ENCODE results near the gene MAP4K1.

Gene MAP4K1

DNA sequence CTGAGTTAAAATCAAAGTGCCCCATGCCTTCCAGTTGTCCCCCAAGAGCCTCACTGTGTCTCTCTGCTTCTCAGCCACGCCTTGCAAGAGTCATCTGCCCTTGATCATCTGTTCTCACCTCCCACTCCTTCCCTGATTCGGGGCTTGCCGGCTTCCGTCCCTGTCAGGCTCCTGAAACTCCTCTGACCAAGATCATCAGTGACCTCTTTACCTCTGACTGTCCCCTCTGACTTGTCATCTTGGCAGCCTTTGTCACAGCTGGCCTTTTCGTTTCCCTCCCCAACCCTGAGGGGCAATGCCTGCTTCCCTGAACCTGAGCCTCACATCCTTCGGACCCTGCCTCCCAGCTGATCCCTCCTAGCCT is 66.3 kb downstream of the MAP4K1 start:
- Histone ChIP-seq H2AK5ac (ENCODE audit: low read length, severe bottlenecking) (no peak overlapping the region), H3K14ac (ENCODE audit: low read length in 2 of 2) (no peak overlapping the region), H2BK120ac (ENCODE audit: low read depth, low read length) (no peak overlapping the region), H2BK5ac (ENCODE audit: low read depth, low read length, poor library complexity, severe bottlenecking) (no peak overlapping the region), H3K18ac (ENCODE audit: low read depth in 1 of 2, low read length in 2 of 2) (no peak overlapping the region), H3K79me1 (replicated peaks; ENCODE audit: low read length, poor library complexity, severe bottlenecking) (no peaks in the 10 kb centered on the region), H3K4me3 (ENCODE audit: insufficient read depth in 1 of 2, low read depth in 1 of 2, low read length in 2 of 2) (no peak overlapping the region), H3K27me3 (ENCODE audit: control insufficient read depth in 1 of 2, insufficient read depth in 1 of 2, low read length in 2 of 2) (peaks cover 10 to 24% of the 10 kb centered on the region in 2 experiments), H3K4me2 (ENCODE audit: low read length, poor library complexity, severe bottlenecking) (no peak overlapping the region), H4K91ac (ENCODE audit: low read length) (no peak overlapping the region), H3K23ac (ENCODE audit: low read length in 2 of 2) (no peak overlapping the region), H3K4me1 (ENCODE audit: control insufficient read depth, insufficient read depth, low read depth, low read length) (peaks cover 2% of the 10 kb centered on the region), H3K9me3 (ENCODE audit: control insufficient read depth, low read length) (no peaks in the 10 kb centered on the region), H3K27ac (ENCODE audit: low read length, poor library complexity, severe bottlenecking) (no peak overlapping the region), H4K8ac (ENCODE audit: low read length) (no peak overlapping the region), H2BK15ac (ENCODE audit: low read depth, poor library complexity, severe bottlenecking) (no peak overlapping the region), H3K36me3 (ENCODE audit: control insufficient read depth in 1 of 2, insufficient read depth in 2 of 2, low read depth in 1 of 2, low read length in 2 of 2) (no peaks in the 10 kb centered on the region), H2BK12ac (ENCODE audit: low read length in 2 of 2) (no peak overlapping the region), H3K4ac (ENCODE audit: low read depth in 1 of 2, low read length in 2 of 2) (no peak overlapping the region), H3K9ac (ENCODE audit: low read length) (no peak overlapping the region), H2AFZ (ENCODE audit: low read depth, low read length) (no peak overlapping the region)
- DNase-seq, result no peak
- WGBS, result 81% methylated on average over 6 of the region's 6 CpGs

DNA sequence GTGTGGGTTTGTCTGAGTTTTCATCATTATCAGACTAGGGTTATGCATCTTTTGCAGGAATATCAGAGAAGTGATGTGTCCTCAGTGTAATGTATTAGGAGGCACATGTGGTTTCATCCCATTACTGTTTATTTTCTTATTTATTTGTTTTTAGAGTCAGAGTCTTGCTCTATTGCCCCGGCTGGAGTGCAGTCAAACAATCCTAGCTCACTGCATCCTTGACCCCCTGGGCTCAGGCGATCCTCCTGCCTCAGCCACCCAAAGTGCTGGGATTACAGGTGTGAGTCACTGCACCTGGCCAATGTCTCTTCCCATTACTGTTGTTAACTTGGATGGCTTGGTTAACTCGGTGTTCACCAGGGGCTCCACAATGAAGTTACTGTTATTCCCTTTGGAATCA is 67.4 kb downstream of the MAP4K1 start:
- Histone ChIP-seq H3K27ac (ENCODE audit: low read length, poor library complexity, severe bottlenecking) (no peak overlapping the region), H2BK15ac (ENCODE audit: low read depth, poor library complexity, severe bottlenecking) (no peak overlapping the region), H3K79me1 (replicated peaks; ENCODE audit: low read length, poor library complexity, severe bottlenecking) (no peaks in the 10 kb centered on the region), H4K91ac (ENCODE audit: low read length) (no peak overlapping the region), H3K9me3 (ENCODE audit: control insufficient read depth, low read length) (no peaks in the 10 kb centered on the region), H3K27me3 (ENCODE audit: control insufficient read depth in 1 of 2, insufficient read depth in 1 of 2, low read length in 2 of 2) (peaks cover 10 to 20% of the 10 kb centered on the region in 2 experiments), H2AK5ac (ENCODE audit: low read length, severe bottlenecking) (no peak overlapping the region), H3K4me3 (ENCODE audit: insufficient read depth in 1 of 2, low read depth in 1 of 2, low read length in 2 of 2) (no peak overlapping the region), H3K14ac (ENCODE audit: low read length in 2 of 2) (no peak overlapping the region), H3K4ac (ENCODE audit: low read depth in 1 of 2, low read length in 2 of 2) (no peak overlapping the region), H4K8ac (ENCODE audit: low read length) (no peak overlapping the region), H2BK12ac (ENCODE audit: low read length in 2 of 2) (no peak overlapping the region), H3K4me1 (ENCODE audit: control insufficient read depth, insufficient read depth, low read depth, low read length) (peaks cover 2% of the 10 kb centered on the region), H3K36me3 (ENCODE audit: control insufficient read depth in 1 of 2, insufficient read depth in 2 of 2, low read depth in 1 of 2, low read length in 2 of 2) (no peaks in the 10 kb centered on the region), H3K4me2 (ENCODE audit: low read length, poor library complexity, severe bottlenecking) (no peak overlapping the region), H2BK120ac (ENCODE audit: low read depth, low read length) (no peak overlapping the region), H3K18ac (ENCODE audit: low read depth in 1 of 2, low read length in 2 of 2) (no peak overlapping the region), H3K9ac (ENCODE audit: low read length) (no peak overlapping the region), H2BK5ac (ENCODE audit: low read depth, low read length, poor library complexity, severe bottlenecking) (no peak overlapping the region), H3K23ac (ENCODE audit: low read length in 2 of 2) (no peak overlapping the region), H2AFZ (ENCODE audit: low read depth, low read length) (no peak overlapping the region)
- 82% methylated on average over 3 of the region's 3 CpGs for WGBS
- no peak for DNase-seq

DNA sequence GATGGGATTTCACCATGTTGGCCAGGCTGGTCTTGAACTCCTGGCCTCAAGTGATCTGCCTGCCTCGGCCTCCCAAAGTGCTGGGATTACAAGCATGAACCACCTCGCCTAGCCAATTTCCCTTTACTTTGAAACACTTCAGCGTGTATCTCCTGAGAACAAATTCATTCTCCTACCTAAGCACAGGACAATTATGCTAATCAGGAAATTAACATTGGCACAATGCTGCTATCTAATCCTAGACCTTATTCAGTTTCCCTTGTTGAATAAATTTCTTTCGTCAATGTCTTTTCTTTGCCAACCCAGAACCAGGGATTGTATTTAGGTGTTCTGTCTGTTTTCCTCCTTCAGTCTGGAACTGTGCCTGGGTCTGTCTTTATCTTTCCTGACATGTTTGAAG is 67.8 kb downstream of the MAP4K1 start:
- no peak overlapping the region for H2BK5ac ChIP-seq (ENCODE audit: low read depth, low read length, poor library complexity, severe bottlenecking)
- no peak overlapping the region for H4K8ac ChIP-seq (ENCODE audit: low read length)
- no peaks in the 10 kb centered on the region for H3K9me3 ChIP-seq (ENCODE audit: control insufficient read depth, low read length)
- H2BK12ac ChIP-seq (ENCODE audit: low read length in 2 of 2), result no peak overlapping the region
- H4K91ac ChIP-seq (ENCODE audit: low read length), result no peak overlapping the region
- 75% methylated on average over 4 of the region's 4 CpGs for WGBS
- DNase-seq, result no peak
- no peak overlapping the region for H3K4me3 ChIP-seq (ENCODE audit: insufficient read depth in 1 of 2, low read depth in 1 of 2, low read length in 2 of 2)
- no peak overlapping the region for H2BK15ac ChIP-seq (ENCODE audit: low read depth, poor library complexity, severe bottlenecking)
- no peaks in the 10 kb centered on the region for H3K36me3 ChIP-seq (ENCODE audit: control insufficient read depth in 1 of 2, insufficient read depth in 2 of 2, low read depth in 1 of 2, low read length in 2 of 2)
- H2AFZ ChIP-seq (ENCODE audit: low read depth, low read length), result no peak overlapping the region
- H3K14ac ChIP-seq (ENCODE audit: low read length in 2 of 2), result no peak overlapping the region
- H3K27me3 ChIP-seq (ENCODE audit: control insufficient read depth in 1 of 2, insufficient read depth in 1 of 2, low read length in 2 of 2), result peaks cover 10 to 18% of the 10 kb centered on the region in 2 experiments
- H3K23ac ChIP-seq (ENCODE audit: low read length in 2 of 2), result no peak overlapping the region
- no peak overlapping the region for H3K9ac ChIP-seq (ENCODE audit: low read length)
- H2BK120ac ChIP-seq (ENCODE audit: low read depth, low read length), result no peak overlapping the region
- no peak overlapping the region for H3K27ac ChIP-seq (ENCODE audit: low read length, poor library complexity, severe bottlenecking)
- H2AK5ac ChIP-seq (ENCODE audit: low read length, severe bottlenecking), result no peak overlapping the region
- H3K4me2 ChIP-seq (ENCODE audit: low read length, poor library complexity, severe bottlenecking), result no peak overlapping the region
- H3K18ac ChIP-seq (ENCODE audit: low read depth in 1 of 2, low read length in 2 of 2), result no peak overlapping the region
- no peak overlapping the region for H3K4ac ChIP-seq (ENCODE audit: low read depth in 1 of 2, low read length in 2 of 2)
- H3K79me1 ChIP-seq (replicated peaks; ENCODE audit: low read length, poor library complexity, severe bottlenecking), result no peaks in the 10 kb centered on the region
- peaks cover 2% of the 10 kb centered on the region for H3K4me1 ChIP-seq (ENCODE audit: control insufficient read depth, insufficient read depth, low read depth, low read length)

GRCh38 chr19:38549061-38549460 is 68.7 kb downstream of the MAP4K1 start:
- Histone ChIP-seq H3K27ac (ENCODE audit: low read length, poor library complexity, severe bottlenecking) (no peak overlapping the region), H2AK5ac (ENCODE audit: low read length, severe bottlenecking) (no peak overlapping the region), H3K23ac (ENCODE audit: low read length in 2 of 2) (no peak overlapping the region), H3K14ac (ENCODE audit: low read length in 2 of 2) (no peak overlapping the region), H2BK120ac (ENCODE audit: low read depth, low read length) (no peak overlapping the region), H3K27me3 (ENCODE audit: control insufficient read depth in 1 of 2, insufficient read depth in 1 of 2, low read length in 2 of 2) (peaks cover 10 to 16% of the 10 kb centered on the region in 2 experiments), H3K79me1 (replicated peaks; ENCODE audit: low read length, poor library complexity, severe bottlenecking) (no peaks in the 10 kb centered on the region), H2BK15ac (ENCODE audit: low read depth, poor library complexity, severe bottlenecking) (no peak overlapping the region), H3K4me3 (ENCODE audit: insufficient read depth in 1 of 2, low read depth in 1 of 2, low read length in 2 of 2) (no peak overlapping the region), H3K18ac (ENCODE audit: low read depth in 1 of 2, low read length in 2 of 2) (no peak overlapping the region), H3K4me2 (ENCODE audit: low read length, poor library complexity, severe bottlenecking) (no peak overlapping the region), H3K4me1 (ENCODE audit: control insufficient read depth, insufficient read depth, low read depth, low read length) (peaks cover 4% of the 10 kb centered on the region), H3K4ac (ENCODE audit: low read depth in 1 of 2, low read length in 2 of 2) (no peak overlapping the region), H2BK12ac (ENCODE audit: low read length in 2 of 2) (no peak overlapping the region), H2AFZ (ENCODE audit: low read depth, low read length) (no peak overlapping the region), H3K9me3 (ENCODE audit: control insufficient read depth, low read length) (no peaks in the 10 kb centered on the region), H4K91ac (ENCODE audit: low read length) (no peak overlapping the region), H3K9ac (ENCODE audit: low read length) (no peak overlapping the region), H2BK5ac (ENCODE audit: low read depth, low read length, poor library complexity, severe bottlenecking) (no peak overlapping the region), H4K8ac (ENCODE audit: low read length) (no peak overlapping the region), H3K36me3 (ENCODE audit: control insufficient read depth in 1 of 2, insufficient read depth in 2 of 2, low read depth in 1 of 2, low read length in 2 of 2) (no peaks in the 10 kb centered on the region)
- no peak for DNase-seq
- 100% methylated on average over 2 of the region's 5 CpGs for WGBS

Measured in mesenchymal stem cell (in vitro differentiated cells and primary cell).